GM12801 (cell line): ENCODE data around the gene HIGD1B.

Experiments
- TF ChIP-seq, protein P1 (sequence below): IDR thresholded peaks from one replicate; pipeline ENCODE4 v1.5.1; 2011; ENCODE audit warnings: control low read depth; ENCODE audit not compliant: insufficient read length; ENCODE audit errors: extremely low read depth

Gene HIGD1B

DNA sequence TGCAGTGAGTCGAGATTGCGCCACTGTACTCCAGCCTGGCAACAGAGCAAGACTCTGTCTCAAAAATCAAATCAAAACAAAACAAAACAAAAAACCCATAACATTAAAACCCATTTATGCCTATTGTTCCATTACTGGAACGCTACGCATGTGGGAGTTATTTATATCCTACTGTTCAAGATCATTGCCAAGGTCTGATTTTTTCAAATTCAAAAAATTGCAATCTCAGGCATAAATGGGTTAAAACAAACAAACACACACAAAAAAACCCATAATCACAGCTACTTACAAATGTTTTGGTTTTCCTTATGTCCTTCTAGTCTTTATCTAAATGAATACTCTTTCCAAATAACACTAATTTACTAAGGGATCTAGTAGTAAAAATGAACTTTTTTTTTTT, 35.4 kb upstream of the HIGD1B start:
- TF ChIP-seq, protein P1, sequence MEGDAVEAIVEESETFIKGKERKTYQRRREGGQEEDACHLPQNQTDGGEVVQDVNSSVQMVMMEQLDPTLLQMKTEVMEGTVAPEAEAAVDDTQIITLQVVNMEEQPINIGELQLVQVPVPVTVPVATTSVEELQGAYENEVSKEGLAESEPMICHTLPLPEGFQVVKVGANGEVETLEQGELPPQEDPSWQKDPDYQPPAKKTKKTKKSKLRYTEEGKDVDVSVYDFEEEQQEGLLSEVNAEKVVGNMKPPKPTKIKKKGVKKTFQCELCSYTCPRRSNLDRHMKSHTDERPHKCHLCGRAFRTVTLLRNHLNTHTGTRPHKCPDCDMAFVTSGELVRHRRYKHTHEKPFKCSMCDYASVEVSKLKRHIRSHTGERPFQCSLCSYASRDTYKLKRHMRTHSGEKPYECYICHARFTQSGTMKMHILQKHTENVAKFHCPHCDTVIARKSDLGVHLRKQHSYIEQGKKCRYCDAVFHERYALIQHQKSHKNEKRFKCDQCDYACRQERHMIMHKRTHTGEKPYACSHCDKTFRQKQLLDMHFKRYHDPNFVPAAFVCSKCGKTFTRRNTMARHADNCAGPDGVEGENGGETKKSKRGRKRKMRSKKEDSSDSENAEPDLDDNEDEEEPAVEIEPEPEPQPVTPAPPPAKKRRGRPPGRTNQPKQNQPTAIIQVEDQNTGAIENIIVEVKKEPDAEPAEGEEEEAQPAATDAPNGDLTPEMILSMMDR: no peak

DNA sequence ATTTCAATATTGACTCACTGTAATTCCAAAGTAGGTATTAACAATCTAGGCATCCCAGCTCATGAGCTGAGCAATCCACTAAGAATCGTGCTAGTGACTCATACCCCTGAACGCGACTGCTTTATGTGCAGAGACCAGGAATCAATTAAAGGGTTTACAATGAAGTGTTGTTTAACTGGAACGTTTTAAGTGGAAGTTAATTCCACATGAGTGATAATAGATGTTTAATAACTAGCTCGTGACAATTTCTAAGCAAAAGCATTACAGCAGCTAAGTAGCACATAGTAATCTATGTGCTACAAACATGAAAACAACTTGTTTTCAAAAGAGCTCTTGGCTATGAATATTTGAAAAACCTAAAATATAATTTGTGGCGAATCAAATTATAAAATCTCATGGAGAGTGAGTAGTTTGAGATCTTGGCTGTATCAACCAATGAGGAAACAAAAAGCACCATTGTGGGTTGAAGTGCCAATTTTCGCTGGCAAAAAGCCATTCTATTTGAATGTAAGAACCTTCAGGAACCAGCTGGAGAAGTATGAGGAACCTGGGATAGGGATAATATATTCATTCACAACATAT, 27.0 kb upstream of the HIGD1B start:
- TF ChIP-seq, protein P1: no peak

DNA sequence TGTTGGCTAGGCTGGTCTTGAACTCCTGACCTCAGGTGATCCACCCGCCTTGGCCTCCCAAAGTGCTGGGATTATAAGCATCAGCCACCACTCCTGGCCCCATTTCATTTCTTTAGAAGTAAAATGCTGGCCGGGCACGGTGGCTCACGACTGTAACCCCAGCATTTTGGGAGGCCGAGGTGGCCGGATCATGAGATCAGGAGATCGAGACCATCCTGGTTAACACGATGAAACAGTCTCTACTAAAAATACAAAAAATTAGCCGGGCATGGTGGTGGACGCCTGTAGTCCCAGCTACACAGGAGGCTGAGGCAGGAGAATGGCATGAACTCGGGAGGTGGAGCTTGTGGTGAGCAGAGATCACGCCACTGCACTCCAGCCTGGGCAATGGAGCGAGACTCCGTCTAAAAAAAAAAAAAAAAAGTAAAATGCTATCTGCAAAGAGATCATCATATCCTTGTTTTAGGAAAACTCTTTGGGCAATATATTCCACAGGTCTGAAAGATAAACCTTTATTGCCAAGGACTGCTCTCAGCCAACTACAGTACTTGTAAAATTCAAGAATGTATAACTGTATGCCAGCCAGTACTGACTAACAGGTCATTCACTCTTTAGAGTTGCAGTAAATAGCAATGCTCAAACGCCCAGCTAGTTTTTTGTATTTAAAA, 21.4 kb upstream of the HIGD1B start:
- TF ChIP-seq, protein P1: no peak

DNA sequence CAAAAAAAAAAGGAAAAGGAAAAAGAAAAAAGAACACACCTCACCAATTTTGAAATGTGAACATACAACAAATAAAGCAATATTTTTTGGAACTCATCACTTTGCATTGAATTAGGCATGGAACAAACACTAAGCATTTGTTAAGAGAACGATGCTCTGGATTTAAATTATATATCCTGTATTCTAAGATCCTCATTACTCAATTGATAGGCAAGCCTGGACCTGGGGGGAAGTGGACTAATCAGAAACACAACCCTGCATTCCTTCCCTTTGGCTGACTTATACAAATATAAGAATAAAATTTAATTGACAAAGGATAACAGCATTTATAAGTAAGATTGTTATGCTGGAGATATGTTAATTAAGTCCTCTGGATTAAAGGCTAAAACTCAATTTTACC, 19.8 kb upstream of the HIGD1B start:
- TF ChIP-seq, protein P1: no peak

DNA sequence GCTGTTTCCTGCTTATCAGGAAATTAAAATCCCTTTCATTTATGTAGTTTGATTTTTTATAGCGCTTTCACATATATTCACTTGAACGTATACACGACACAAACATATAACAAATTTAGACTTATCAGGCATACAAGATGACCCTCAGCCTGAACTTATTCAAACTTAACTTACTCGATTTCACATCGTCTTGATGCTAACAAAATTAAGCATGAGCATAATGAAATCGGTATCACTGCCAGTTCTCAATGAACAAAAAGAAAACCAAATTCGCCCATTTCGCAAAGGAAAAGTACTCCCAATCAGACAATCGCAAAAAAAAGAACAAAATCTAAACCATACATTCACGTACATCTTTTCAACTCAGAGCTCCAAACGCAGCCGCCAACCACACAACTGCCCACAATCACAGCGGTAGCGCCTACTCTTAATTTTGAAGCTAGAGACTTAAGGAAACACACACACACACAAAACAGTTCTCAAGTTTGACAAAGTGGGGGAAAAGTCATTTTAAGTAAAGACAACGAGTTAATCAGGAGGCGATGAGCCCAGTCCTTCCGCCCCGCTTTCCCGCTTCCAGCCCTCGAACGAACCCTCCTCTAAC, 18.7 kb upstream of the HIGD1B start:
- TF ChIP-seq, protein P1: no peak

DNA sequence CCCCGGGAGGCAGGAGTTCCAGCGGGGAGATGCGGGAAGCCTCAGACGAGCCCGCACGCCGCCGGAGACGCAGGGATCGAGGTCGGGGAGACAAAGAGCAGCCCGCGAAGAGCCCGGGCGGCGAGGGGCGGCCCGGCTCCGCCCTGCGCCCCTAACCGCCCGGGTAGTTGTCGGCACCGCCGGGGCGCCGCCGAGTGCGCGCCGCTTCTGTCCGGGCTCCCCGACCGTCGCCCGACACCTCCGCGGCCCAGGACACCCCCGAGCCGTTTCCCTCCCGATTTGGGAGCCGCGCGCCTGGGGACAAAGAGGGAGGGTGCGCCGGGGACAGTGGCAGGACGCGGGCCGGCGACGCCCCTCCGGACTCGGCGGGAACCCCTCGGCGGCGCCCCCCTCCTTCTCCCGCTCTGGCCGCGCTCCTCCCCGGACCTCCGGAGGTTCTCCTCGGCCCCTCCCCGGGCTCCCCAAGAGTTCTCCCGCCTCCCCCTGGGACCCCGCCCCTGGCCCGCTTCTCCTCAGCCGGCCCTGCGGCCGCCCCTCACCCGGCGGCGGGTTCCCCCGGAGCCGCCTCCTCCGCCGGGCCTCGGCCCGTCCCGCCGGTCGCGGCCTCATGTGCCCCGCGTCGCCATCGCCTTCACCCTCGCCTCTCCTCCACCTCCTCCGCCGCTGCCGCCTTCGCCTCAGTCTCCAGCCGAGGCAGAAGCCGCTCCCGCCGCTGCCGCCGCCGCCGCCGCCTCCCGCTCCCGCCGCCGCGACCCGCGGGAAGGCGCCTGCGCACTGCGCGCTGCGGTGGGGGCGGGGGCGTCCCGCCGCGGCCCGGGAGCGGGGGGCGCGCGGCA, 17.9 kb upstream of the HIGD1B start, which contains the start of gene GJC1:
Gene GJC1, minus strand, starts transcription at position 765 of the 836 bp plus-strand sequence. CDS start 24,470 bp downstream, outside the sequence.
- TF ChIP-seq, protein P1: no peak
